ENCODE data around the gene INSIG1.

INSIG1 gene

DNA sequence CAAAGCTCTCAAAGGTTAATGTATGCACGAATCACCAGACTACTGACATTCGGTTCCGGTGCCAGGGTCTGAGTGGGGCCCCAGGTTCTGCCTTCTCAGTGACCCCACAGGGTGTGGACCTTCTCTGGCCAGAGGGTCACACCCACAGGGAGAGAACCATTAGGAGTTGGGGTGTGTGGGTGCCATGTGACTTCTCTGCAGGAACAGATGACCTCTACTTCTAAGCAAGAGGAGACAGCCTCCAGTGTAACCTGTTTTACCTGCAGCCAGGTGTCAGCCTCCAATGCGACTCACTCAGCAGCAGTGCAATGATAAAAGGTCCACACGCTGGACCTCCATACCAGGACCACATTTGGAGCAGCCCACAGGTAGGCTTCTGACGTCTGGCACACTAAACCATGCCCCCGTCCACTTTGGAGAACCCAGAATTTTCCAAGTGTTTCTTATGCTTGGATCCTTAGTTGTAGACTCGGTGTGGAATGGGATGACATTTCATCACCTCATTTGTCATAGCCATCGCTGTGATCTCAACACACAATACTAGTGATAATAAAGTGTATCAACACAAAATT is 16.2 kb upstream of the INSIG1 start:
- TF ChIP-seq ZNF23 (tag by site-specific recombination; IDR thresholded peaks at IDR 0.05; ENCODE audit: borderline replicate concordance) = no peak
- TF ChIP-seq ZNF350 (tag by site-specific recombination; IDR thresholded peaks at IDR 0.05) = no peak
- no peak for TF ChIP-seq ZBTB17 (tag by site-specific recombination; IDR thresholded peaks at IDR 0.05)

DNA sequence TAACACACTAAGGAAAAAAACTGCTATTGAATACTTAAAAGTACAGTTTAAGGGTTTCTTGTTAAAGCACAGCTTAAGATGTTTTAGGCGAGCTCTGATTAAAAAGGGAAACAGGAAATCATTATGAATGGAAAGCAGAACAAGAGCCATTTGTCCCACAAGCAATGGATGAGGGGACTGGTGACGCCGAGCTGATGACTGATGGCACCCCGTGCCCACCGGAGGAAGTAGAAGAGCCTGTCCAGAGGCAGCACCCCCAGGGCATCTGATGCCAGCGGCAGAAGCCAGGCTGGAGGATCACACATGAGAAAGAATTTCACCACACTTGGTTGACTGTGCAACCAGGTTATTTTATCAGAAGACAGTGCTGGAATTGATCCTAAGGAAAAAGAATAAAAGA is 15.0 kb upstream of the INSIG1 start:
- TF ChIP-seq ZNF391 (tag by site-specific recombination; IDR thresholded peaks at IDR 0.05; ENCODE audit: borderline replicate concordance, low read depth) (no peak), ZNF184 (tag by site-specific recombination; IDR thresholded peaks at IDR 0.05) (no peak), ZNF837 (tag by site-specific recombination; IDR thresholded peaks at IDR 0.05) (no peak), ZNF292 (tag by site-specific recombination; IDR thresholded peaks at IDR 0.05; ENCODE audit: borderline replicate concordance, low read depth) (no peak), ZNF138 (tag by site-specific recombination; IDR thresholded peaks at IDR 0.05; ENCODE audit: borderline replicate concordance) (no peak), ZFP3 (tag by site-specific recombination; IDR thresholded peaks at IDR 0.05; ENCODE audit: low read depth) (no peak), ZNF571 (tag by site-specific recombination; IDR thresholded peaks at IDR 0.05) (no peak), KLF8 (tag by site-specific recombination; IDR thresholded peaks at IDR 0.05) (no peak), ZNF747 (tag by site-specific recombination; IDR thresholded peaks at IDR 0.05) (no peak), KLF16 (tag by site-specific recombination; IDR thresholded peaks at IDR 0.05) (no peak)
- TF ChIP-seq, protein P1, sequence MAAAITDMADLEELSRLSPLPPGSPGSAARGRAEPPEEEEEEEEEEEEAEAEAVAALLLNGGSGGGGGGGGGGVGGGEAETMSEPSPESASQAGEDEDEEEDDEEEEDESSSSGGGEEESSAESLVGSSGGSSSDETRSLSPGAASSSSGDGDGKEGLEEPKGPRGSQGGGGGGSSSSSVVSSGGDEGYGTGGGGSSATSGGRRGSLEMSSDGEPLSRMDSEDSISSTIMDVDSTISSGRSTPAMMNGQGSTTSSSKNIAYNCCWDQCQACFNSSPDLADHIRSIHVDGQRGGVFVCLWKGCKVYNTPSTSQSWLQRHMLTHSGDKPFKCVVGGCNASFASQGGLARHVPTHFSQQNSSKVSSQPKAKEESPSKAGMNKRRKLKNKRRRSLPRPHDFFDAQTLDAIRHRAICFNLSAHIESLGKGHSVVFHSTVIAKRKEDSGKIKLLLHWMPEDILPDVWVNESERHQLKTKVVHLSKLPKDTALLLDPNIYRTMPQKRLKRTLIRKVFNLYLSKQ (tag by site-specific recombination; IDR thresholded peaks at IDR 0.05; ENCODE audit: borderline replicate concordance) = no peak
- TF ChIP-seq, protein P2, sequence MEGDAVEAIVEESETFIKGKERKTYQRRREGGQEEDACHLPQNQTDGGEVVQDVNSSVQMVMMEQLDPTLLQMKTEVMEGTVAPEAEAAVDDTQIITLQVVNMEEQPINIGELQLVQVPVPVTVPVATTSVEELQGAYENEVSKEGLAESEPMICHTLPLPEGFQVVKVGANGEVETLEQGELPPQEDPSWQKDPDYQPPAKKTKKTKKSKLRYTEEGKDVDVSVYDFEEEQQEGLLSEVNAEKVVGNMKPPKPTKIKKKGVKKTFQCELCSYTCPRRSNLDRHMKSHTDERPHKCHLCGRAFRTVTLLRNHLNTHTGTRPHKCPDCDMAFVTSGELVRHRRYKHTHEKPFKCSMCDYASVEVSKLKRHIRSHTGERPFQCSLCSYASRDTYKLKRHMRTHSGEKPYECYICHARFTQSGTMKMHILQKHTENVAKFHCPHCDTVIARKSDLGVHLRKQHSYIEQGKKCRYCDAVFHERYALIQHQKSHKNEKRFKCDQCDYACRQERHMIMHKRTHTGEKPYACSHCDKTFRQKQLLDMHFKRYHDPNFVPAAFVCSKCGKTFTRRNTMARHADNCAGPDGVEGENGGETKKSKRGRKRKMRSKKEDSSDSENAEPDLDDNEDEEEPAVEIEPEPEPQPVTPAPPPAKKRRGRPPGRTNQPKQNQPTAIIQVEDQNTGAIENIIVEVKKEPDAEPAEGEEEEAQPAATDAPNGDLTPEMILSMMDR (tag by site-specific recombination; IDR thresholded peaks at IDR 0.05) = no peak
- TF ChIP-seq, protein P3, sequence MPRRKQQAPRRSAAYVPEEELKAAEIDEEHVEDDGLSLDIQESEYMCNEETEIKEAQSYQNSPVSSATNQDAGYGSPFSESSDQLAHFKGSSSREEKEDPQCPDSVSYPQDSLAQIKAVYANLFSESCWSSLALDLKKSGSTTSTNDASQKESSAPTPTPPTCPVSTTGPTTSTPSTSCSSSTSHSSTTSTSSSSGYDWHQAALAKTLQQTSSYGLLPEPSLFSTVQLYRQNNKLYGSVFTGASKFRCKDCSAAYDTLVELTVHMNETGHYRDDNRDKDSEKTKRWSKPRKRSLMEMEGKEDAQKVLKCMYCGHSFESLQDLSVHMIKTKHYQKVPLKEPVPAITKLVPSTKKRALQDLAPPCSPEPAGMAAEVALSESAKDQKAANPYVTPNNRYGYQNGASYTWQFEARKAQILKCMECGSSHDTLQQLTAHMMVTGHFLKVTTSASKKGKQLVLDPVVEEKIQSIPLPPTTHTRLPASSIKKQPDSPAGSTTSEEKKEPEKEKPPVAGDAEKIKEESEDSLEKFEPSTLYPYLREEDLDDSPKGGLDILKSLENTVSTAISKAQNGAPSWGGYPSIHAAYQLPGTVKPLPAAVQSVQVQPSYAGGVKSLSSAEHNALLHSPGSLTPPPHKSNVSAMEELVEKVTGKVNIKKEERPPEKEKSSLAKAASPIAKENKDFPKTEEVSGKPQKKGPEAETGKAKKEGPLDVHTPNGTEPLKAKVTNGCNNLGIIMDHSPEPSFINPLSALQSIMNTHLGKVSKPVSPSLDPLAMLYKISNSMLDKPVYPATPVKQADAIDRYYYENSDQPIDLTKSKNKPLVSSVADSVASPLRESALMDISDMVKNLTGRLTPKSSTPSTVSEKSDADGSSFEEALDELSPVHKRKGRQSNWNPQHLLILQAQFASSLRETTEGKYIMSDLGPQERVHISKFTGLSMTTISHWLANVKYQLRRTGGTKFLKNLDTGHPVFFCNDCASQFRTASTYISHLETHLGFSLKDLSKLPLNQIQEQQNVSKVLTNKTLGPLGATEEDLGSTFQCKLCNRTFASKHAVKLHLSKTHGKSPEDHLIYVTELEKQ (tag by site-specific recombination; IDR thresholded peaks at IDR 0.05; ENCODE audit: borderline replicate concordance) = no peak
- H3K36me3 ChIP-seq (ENCODE audit: control insufficient read depth in 2 of 2, insufficient read depth in 1 of 2, low read length in 2 of 2) = no peaks in the 10 kb centered on the region
- POLR2A ChIA-PET = interaction anchor here (0.7 kb wide), 1 partner anchor 16 kb away, joined by 5 read pairs; no protein-coding TSS in a partner anchor
- H3K4me1 ChIP-seq (ENCODE audit: control insufficient read depth, insufficient read depth, low read length) = no peaks in the 10 kb centered on the region
- no peak overlapping the region for H3K4me3 ChIP-seq (ENCODE audit: low read depth, low read length)
- H3K27ac ChIP-seq (ENCODE audit: extremely low read depth, low read depth, low read length) = no peak overlapping the region
- no peaks in the 10 kb centered on the region for H3K9me3 ChIP-seq (ENCODE audit: control insufficient read depth, insufficient read depth, low read depth, low read length)
- CTCF ChIA-PET = interaction anchor here (1.0 kb wide), 1 partner anchor 10 kb away, joined by 3 read pairs; no protein-coding TSS in a partner anchor

More for the DNA sequence above, 16.2 kb upstream of the INSIG1 start:
- POLR2A ChIA-PET = no interaction called here
- CTCF ChIA-PET = no interaction called here
- Histone ChIP-seq H3K4me3 (ENCODE audit: low read depth, low read length) (no peak overlapping the region), H3K9me3 (ENCODE audit: control insufficient read depth, insufficient read depth, low read depth, low read length) (no peaks in the 10 kb centered on the region), H3K4me1 (ENCODE audit: control insufficient read depth, insufficient read depth, low read length) (no peaks in the 10 kb centered on the region), H3K27ac (ENCODE audit: extremely low read depth, low read depth, low read length) (no peak overlapping the region), H3K36me3 (ENCODE audit: control insufficient read depth in 2 of 2, insufficient read depth in 1 of 2, low read length in 2 of 2) (no peaks in the 10 kb centered on the region)
